ENCODE results near the gene STKLD1. TPM values are rescaled to one million over a fixed set of nuclear protein-coding genes. Genes with fewer than 3 reads are reported as not detected.
"Not testable (repeated sequence)": the region's sequence is repeated elsewhere in the genome, so short reads cannot be mapped to it uniquely, and the experiment has no call there.

Gene STKLD1
- polyA plus RNA-seq, 1 donor: 4.4 TPM

DNA sequence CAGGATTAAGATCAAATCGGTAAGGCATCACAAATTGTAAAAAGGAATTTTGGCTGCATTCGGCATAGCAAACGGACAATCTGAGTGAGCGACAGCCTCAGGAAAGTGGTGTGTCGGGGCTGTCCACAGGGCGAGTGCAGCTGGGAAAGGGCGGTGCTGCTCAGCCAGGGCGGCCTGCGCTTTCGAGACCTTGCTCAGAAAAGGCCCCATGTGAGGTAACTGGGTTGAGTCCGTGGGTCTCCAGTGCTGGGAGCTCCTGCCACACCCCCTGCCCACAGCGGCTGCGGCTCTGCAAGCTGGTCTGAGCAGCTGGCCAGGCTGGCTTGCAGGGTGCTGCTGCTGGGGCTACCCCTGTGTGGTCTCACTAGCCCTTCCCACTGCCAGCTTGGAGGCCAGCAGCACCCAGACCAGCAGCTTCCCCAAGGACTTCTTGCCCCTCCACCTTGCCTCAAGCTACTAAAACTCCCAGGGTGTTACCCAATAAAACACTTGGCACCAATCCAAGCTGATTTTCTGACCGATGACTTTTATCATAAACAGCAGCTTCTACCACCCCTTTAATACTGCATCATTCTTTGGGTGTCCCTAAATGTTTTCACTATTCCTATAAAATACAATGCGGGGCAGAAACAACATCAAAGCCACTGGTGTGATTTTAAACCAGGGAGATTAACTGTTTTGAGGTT is 13.7 kb upstream of the STKLD1 start:
- DNase-seq: no peak

GRCh38 chr9:133366435-133366834 is 9.7 kb upstream of the STKLD1 start:
- DNase-seq: no peak

DNA sequence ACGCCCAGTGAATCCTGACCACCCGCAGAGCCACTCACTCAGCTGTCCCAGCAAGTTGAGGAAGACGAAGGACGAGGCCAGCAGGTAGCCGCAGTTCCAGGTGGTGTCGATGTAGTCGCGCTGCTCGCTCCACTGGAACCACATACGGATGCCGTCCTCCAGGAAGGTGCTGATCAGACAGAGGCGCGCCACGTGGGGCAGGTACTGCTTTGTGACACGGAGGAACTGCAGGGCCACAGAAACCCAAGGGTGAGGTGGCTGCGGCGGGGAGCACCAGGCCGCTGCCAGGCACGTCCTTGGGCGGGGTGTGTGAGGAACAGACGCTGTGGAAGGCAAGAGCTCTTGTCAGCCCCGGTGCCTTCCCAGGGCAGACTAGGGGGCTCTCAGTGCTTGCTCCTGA is 8.9 kb upstream of the STKLD1 start:
- no peak for DNase-seq

DNA sequence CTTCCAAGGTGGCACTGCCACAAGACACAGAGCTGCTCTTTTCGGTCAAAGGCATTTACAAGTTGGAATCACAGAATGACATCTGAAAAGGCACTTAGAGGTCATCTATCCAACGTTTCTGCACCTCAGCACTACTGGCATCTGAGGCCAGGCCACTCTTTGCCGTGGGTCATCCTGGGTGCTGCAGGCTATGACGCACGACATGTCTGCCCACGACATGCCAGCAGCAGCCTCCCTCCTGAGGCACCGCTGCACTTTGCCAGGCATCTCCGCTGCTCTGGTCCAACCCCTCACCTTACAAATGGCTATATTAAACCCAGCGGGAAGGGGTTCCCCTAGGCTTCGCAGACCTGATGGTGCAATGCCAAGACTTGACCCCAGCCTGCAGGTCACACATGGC is 8.4 kb upstream of the STKLD1 start:
- no peak for DNase-seq

DNA sequence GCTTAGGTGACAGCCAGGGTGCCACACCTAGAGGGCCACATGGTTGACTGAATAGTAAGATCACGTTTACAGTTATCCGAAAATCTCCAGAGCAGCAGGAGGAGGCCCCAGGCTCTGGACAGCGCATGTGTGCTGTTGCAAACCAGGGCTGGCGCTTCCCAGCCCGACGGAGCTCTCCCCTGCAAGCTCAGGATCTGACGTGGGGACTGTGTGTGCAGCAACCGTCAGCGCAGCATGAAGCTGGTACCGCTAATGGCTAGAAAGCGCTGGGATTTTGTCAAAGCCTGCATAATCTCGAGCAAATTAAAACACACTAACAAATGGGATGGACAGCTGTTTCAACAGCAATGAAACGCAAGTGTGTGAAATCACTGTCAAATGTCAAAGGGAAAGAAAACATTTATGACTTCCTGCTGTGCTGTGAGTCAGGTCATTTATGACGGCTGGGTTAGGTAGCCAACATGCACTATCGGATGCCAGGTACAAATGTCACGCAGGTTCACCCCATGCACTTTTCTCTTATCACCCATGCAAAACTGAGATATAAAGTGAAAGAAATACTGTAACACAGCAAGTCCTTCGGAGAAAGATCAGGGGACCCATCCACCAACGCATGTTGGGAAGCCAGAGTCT is 7.8 kb upstream of the STKLD1 start:
- DNase-seq: no peak

GRCh38 chr9:133369422-133369821 is 6.7 kb upstream of the STKLD1 start:
- no peak for DNase-seq

- no peak for DNase-seq
These were observed 6.2 kb upstream of the STKLD1 start for GRCh38 chr9:133369933-133370332.

GRCh38 chr9:133370685-133371084 is 5.5 kb upstream of the STKLD1 start:
- no peak for DNase-seq

DNA sequence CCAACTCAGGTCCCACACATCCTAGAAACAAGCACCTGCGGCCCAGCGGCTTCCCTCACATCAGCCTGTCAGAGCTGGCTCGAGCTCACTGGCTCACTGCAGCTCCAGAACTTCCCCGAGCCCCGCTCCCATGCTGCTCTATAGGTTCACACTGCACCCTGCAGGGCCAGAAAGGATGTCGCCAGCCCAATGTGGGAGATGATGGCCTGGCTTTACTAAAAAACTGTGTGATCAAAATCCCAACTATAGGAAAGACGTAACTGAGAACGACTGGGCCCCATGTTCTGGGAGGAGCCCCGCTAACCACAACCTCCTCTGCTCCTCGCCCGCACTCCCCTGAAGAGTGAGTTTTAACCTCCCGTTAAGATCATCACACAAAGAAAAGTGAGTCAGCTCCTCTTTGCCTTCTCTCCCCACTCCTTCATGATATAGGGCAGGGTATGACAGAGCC is 4.9 kb upstream of the STKLD1 start:
- DNase-seq: no peak

GRCh38 chr9:133372144-133372543 is 4.0 kb upstream of the STKLD1 start:
- DNase-seq: no peak

GRCh38 chr9:133374612-133375115 is 1.5 kb upstream of the STKLD1 start:
- DNase-seq: no peak

- no peak for DNase-seq
These were observed 946 bp upstream of the STKLD1 start for GRCh38 chr9:133375116-133375723.

GRCh38 chr9:133377280-133377679 is 1.1 kb downstream of the STKLD1 start:
- DNase-seq: not testable (repeated sequence)

- DNase-seq: no peak
These were observed 1.6 kb downstream of the STKLD1 start for GRCh38 chr9:133377721-133378216.

DNA sequence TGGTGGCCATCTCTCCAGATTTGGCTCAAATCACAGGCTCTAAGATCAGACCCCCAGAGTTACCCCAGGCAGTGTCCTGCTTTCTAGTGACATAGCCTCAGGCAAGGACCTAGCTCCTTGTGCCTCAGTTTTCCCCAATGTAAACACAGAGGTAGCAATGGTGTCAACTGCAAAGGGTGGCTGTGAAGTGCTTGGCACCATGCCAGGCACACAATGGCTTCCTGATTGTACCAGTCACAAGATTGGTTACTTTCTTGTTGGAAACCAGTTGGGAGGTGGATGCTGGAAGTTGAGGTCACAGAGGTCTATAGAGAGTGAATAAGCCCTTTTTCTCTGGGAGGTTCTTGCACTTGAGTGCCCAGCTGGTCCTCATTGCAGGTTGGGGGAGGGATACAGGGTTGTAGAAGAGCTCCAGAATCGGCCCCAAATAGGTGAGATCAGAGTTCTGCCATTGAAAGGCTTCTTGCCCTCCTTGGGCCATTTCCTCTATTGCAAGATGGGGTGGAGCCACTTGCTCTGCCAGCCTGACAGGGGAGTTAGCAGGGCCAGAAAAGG is 2.3 kb downstream of the STKLD1 start:
- DNase-seq: no peak

- DNase-seq: no peak
These were observed 3.3 kb downstream of the STKLD1 start for GRCh38 chr9:133379153-133380086.

- DNase-seq: no peak
These were observed 4.6 kb downstream of the STKLD1 start for GRCh38 chr9:133380734-133381133.

DNA sequence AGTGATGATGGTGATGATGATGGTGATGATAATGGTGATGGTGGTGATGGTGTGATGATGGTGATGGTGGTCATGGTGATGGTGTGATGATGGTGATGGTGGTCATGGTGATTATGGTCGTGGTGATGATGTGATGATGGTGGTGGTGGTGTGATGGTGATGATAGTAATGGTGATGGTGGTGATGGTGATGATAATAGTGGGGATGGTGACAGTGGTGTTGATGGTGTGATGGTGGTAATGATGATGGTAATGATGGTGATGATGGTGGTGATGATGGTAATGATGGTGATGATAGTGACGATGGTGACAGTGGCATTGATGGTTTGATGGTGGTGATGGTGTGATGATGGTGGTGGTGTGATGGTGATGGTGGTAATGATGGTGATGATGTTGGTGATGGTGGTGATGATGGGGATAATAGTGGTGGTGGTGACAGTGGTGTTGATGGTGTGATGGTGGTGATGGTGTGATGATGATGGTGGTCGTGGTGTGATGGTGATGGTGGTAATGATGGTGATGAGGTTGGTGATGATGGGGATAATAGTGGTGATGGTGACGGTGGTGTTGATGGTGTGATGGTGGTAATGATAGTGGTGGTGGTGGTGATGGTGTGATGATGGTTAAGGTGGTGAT is 6.5 kb downstream of the STKLD1 start:
- no peak for DNase-seq

GRCh38 chr9:133383438-133383837 is 7.3 kb downstream of the STKLD1 start:
- DNase-seq: no peak

GRCh38 chr9:133384736-133385321 is 8.7 kb downstream of the STKLD1 start:
- no peak for DNase-seq

GRCh38 chr9:133385452-133385851 is 9.3 kb downstream of the STKLD1 start:
- DNase-seq: no peak

Measured in left kidney (tissue), 2 donors.